Mesothelial cell of epicardium (in vitro differentiated cells): ENCODE measurements around the gene TNNT3. TPM values are rescaled to one million over a fixed set of nuclear protein-coding genes. Genes with fewer than 3 reads are reported as not detected.
A peak's percentile ranks its signal among the peaks of the same experiment; 100 is the strongest.

Source experiments
- DNase-seq, 2 experiments: peaks; one replicate each; pipeline ENCODE4 v3.0.0; 2021; ENCODE audit warnings: low spot score in 2 of 2; ENCODE audit not compliant: unreplicated experiment in 2 of 2
- H3K27ac Mint-ChIP-seq: 2 replicates; pipeline ENCODE4 v1.8.0; 2021; ENCODE audit warnings: mixed read lengths
- H3K27me3 Mint-ChIP-seq: 2 replicates; pipeline ENCODE4 v1.8.0; 2021; ENCODE audit warnings: low read depth, mixed read lengths
- H3K36me3 Mint-ChIP-seq: 2 replicates; pipeline ENCODE4 v1.8.0; 2021; ENCODE audit warnings: mixed read lengths
- H3K4me1 Mint-ChIP-seq: 2 replicates; pipeline ENCODE4 v1.8.0; 2021; ENCODE audit warnings: mixed read lengths
- H3K4me3 Mint-ChIP-seq: 2 replicates; pipeline ENCODE4 v1.8.0; 2021; ENCODE audit warnings: mild to moderate bottlenecking, moderate library complexity, mixed read lengths
- H3K9me3 Mint-ChIP-seq: 2 replicates; pipeline ENCODE4 v1.8.0; 2021; ENCODE audit warnings: mixed read lengths
- total RNA-seq: library from RNA; stranded (reverse); gene quantifications from 3 replicates; pipeline ENCODE4 v1.2.1, GENCODE V29; 2021
- TF ChIP-seq, protein P1 (sequence below): fragments of 200-600 bp; sonication (generic); IDR thresholded peaks from one replicate; pipeline ENCODE4 v1.5.0; 2021; ENCODE audit warnings: antibody characterized with exemption; ENCODE audit not compliant: unreplicated experiment

The TNNT3 gene
- total RNA-seq, 1 donor from 2014 or later: 15.2 TPM

DNA sequence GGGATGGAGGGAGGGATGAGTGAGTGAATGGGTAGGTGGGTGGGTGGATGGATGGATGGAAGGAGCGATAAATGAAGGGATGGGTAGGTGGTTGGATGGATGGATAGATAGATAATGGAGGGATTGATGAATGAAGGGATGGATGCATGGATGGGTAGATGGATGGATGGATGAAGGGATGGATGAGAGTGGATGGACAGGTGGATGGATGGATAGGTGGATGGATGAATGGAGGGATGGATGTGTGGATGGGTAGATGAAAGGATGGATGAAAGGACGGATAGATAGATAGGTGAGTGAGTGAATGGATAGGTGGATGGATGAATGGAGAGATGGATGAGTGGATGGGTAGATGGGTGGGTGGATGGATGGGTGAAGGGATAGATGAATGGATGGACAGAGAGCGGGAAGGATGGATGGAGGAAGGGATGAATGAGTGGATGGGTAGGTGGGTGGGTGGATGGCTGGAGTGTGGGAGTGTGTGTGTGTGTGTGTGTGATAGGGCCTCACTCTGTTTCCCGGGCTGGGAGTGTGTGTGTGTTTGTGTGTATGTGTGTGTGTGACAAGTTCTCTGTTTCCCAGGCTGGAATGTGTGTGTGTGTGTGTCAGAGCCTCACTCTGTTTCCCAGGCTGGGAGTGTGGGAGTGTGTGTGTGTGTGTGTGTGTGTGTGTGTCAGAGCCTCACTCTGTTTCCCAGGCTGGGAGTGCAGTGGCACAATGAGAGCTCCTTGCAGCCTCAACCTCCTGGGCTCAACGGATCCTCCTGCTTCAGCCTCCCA lies 25.7 kb upstream of the TNNT3 start:
- DNase-seq: no peak
- Mint-ChIP-seq H3K4me1 (peaks cover 4% of the 10 kb centered on the region), H3K27ac (peak overlapping the region; percentile 76), H3K36me3 (no peaks in the 10 kb centered on the region), H3K27me3 (peaks cover under 1% of the 10 kb centered on the region), H3K9me3 (no peaks in the 10 kb centered on the region), H3K4me3 (no peak overlapping the region)
- TF ChIP-seq, protein P1, sequence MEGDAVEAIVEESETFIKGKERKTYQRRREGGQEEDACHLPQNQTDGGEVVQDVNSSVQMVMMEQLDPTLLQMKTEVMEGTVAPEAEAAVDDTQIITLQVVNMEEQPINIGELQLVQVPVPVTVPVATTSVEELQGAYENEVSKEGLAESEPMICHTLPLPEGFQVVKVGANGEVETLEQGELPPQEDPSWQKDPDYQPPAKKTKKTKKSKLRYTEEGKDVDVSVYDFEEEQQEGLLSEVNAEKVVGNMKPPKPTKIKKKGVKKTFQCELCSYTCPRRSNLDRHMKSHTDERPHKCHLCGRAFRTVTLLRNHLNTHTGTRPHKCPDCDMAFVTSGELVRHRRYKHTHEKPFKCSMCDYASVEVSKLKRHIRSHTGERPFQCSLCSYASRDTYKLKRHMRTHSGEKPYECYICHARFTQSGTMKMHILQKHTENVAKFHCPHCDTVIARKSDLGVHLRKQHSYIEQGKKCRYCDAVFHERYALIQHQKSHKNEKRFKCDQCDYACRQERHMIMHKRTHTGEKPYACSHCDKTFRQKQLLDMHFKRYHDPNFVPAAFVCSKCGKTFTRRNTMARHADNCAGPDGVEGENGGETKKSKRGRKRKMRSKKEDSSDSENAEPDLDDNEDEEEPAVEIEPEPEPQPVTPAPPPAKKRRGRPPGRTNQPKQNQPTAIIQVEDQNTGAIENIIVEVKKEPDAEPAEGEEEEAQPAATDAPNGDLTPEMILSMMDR: no peak

- H3K27ac Mint-ChIP-seq: peak overlapping the region; percentile 76
Observed at GRCh38 chr11:1894759-1895158, 24.7 kb upstream of the TNNT3 start.

DNA sequence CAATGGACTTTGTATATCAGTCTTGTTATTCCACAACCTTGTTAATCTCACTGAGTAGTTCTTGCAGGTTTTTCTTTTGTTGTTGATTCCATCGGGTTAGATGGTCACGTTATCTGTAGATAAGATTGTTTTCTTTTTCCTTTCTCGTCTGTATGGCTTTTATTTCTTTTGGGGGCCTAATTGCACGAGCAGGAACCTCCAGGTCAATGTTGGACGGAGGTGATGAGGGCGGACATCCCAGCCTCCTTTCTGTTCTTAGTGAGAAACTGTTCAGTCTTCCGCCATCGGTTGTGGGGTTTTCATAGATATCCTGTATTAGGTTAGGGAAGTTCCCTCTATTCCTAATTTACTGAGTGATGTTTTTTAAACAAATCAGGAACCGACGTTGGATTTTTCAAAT lies 23.0 kb upstream of the TNNT3 start:
- TF ChIP-seq, protein P1: no peak
- no peaks in the 10 kb centered on the region for H3K9me3 Mint-ChIP-seq
- no peaks in the 10 kb centered on the region for H3K27me3 Mint-ChIP-seq
- no peak overlapping the region for H3K4me3 Mint-ChIP-seq
- H3K4me1 Mint-ChIP-seq: peaks cover 8% of the 10 kb centered on the region
- H3K36me3 Mint-ChIP-seq: no peaks in the 10 kb centered on the region
- H3K27ac Mint-ChIP-seq: no peak overlapping the region
- DNase-seq: no peak

More at GRCh38 chr11:1894759-1895158, 24.7 kb upstream of the TNNT3 start:
- DNase-seq: no peak
- Mint-ChIP-seq H3K27me3 (no peaks in the 10 kb centered on the region), H3K36me3 (no peaks in the 10 kb centered on the region), H3K4me1 (peaks cover 3% of the 10 kb centered on the region), H3K4me3 (no peak overlapping the region), H3K9me3 (no peaks in the 10 kb centered on the region)
- TF ChIP-seq, protein P1: no peak

- H3K36me3 Mint-ChIP-seq: no peaks in the 10 kb centered on the region
- no peak overlapping the region for H3K27ac Mint-ChIP-seq
- no peak overlapping the region for H3K4me3 Mint-ChIP-seq
- no peak for DNase-seq
- no peaks in the 10 kb centered on the region for H3K27me3 Mint-ChIP-seq
- TF ChIP-seq, protein P1: no peak
- no peaks in the 10 kb centered on the region for H3K9me3 Mint-ChIP-seq
- peaks cover 10% of the 10 kb centered on the region for H3K4me1 Mint-ChIP-seq
Observed at GRCh38 chr11:1896923-1897322, 22.6 kb upstream of the TNNT3 start.

DNA sequence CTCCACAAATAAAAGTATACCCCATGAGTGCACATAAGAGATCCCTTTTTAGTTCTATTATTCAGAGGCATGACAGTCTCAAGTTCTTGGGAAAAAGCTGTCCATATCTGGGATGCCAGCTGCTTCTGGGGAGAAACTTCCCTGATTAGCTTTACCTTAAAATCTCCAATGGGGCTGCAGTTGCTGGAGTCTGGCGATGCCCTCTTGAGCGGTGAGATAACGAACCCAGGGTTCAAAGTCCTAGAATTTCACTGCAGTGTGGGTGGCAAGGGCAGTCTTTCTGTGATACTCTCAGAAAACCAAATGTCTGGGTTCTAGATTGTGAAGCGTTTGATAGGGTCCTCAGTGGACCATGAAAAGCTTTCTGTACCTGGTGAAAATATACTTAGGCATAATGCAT lies 20.4 kb upstream of the TNNT3 start:
- Mint-ChIP-seq H3K4me1 (peaks cover 17% of the 10 kb centered on the region), H3K27me3 (no peaks in the 10 kb centered on the region), H3K27ac (no peak overlapping the region), H3K9me3 (no peaks in the 10 kb centered on the region), H3K36me3 (no peaks in the 10 kb centered on the region), H3K4me3 (no peak overlapping the region)
- TF ChIP-seq, protein P1: no peak
- DNase-seq: no peak
